K562 (cell line): Measurements from ENCODE around the gene LCLAT1. TPM values are rescaled to one million over a fixed set of nuclear protein-coding genes. Genes with fewer than 3 reads are reported as not detected.

Experiments
- ATAC-seq: fragments of 200-7000 bp; cut with Tn5 transposase; 3 replicates; pipeline ENCODE4 v1.9.1; 2020; ENCODE audit warnings: moderate library complexity
- BruUV-seq: library from RNA; stranded (reverse); fragments of 400-500 nt; replicated peaks from 2 replicates; lab custom pipeline; 2021; lab: Mats Ljungman, UMichigan
- CTCF ChIA-PET: fragments of 300-600 bp; formaldehyde crosslinking; extraction: SDS; loops from one replicate; lab custom pipeline; 2021; ENCODE audit warnings: low intra/inter-chr PET ratio; lab: Yijun Ruan, JAX
- POLR2A ChIA-PET: fragments of 300-600, 350-650 bp; sonication (Branson Sonifier 250); formaldehyde crosslinking; extraction: SDS; loops from one replicate; lab custom pipeline; 2021; ENCODE audit warnings: antibody characterized with exemption, inconsistent platforms; lab: Yijun Ruan, JAX
- DNase-seq, 4 experiments: peaks; one replicate each; pipeline versions ENCODE4 v3.0.0 to v3.0.0-alpha.2; 2011 to 2018; ENCODE audit warnings: low spot score in 3 of 4, mixed read lengths in 3 of 4; ENCODE audit errors: extremely low read depth in 1 of 4
- FAIRE-seq: peaks from 2 replicates; lab custom pipeline; 2011; peaks lifted over from hg19 to GRCh38; lab: Jason Lieb, UNC
- H2AFZ ChIP-seq: 2 replicates; pipeline ENCODE4 v1.6.0; 2011; ENCODE audit warnings: low read depth, low read length, control low read depth, inconsistent platforms
- H3K27ac ChIP-seq: fragments of 200-600 bp; 3 replicates; pipeline ENCODE4 v1.8.0; 2011; ENCODE audit warnings: low read depth, mild to moderate bottlenecking, control low read depth, inconsistent platforms, low read length, moderate library complexity, mixed read lengths; ENCODE audit errors: extremely low read depth
- H3K27me3 ChIP-seq, 2 experiments: fragments of 300-600 bp in 1 of 2; 2 replicates in 1 of 2; 3 replicates in 1 of 2; pipeline versions ENCODE4 v1.6.0 to v1.8.0; 2011; ENCODE audit warnings: inconsistent platforms in 2 of 2, low read length in 2 of 2, mild to moderate bottlenecking in 1 of 2, mixed read lengths in 1 of 2, moderate library complexity in 1 of 2; ENCODE audit not compliant: control insufficient read depth in 2 of 2, insufficient read depth in 2 of 2
- H3K36me3 ChIP-seq: fragments of 300-600 bp; 3 replicates; pipeline ENCODE4 v1.8.0; 2011; ENCODE audit warnings: mild to moderate bottlenecking, low read length, inconsistent platforms; ENCODE audit not compliant: control insufficient read depth, insufficient read depth
- H3K4me1 ChIP-seq, 2 experiments: fragments of 200-600 bp in 1 of 2; replicated peaks in 1 of 2; 2 replicates in 1 of 2; 3 replicates in 1 of 2; pipeline versions ENCODE4 v1.5.1 to v1.8.0; 2011; ENCODE audit warnings: inconsistent platforms in 2 of 2, low read length in 2 of 2, mild to moderate bottlenecking in 1 of 2, mixed read lengths in 1 of 2, moderate library complexity in 1 of 2; ENCODE audit not compliant: control insufficient read depth in 2 of 2, insufficient read depth in 2 of 2
- H3K4me2 ChIP-seq: 2 replicates; pipeline ENCODE4 v1.6.1; 2011; ENCODE audit warnings: low read length, control low read depth, inconsistent platforms, mixed read lengths; ENCODE audit not compliant: insufficient read depth
- H3K4me3 ChIP-seq: fragments of 200-600 bp; sonication (generic), shearing (Covaris generic); 2 replicates; pipeline ENCODE4 v1.5.1; 2016; ENCODE audit warnings: control low read depth, inconsistent platforms
- H3K79me2 ChIP-seq: fragments of 200-600 bp; 3 replicates; pipeline ENCODE4 v1.8.0; 2011; ENCODE audit warnings: low read length, inconsistent platforms; ENCODE audit not compliant: control insufficient read depth, insufficient read depth
- H3K9ac ChIP-seq, 2 experiments: 2 replicates each; pipeline versions ENCODE4 v1.6.0 to v1.6.1; 2011; ENCODE audit warnings: low read depth in 2 of 2, low read length in 2 of 2, control low read depth in 1 of 2, inconsistent platforms in 1 of 2, mild to moderate bottlenecking in 1 of 2, mixed read lengths in 1 of 2; ENCODE audit not compliant: insufficient read depth in 1 of 2
- H3K9me1 ChIP-seq: one replicate; pipeline ENCODE4 v1.6.0; 2011; ENCODE audit warnings: inconsistent platforms, mild to moderate bottlenecking, low read length, moderate library complexity; ENCODE audit not compliant: control insufficient read depth, insufficient read depth
- H3K9me3 ChIP-seq: replicated peaks from 2 replicates; pipeline ENCODE4 v1.5.1; 2011; ENCODE audit warnings: low read depth, low read length, inconsistent platforms; ENCODE audit not compliant: control insufficient read depth, insufficient read depth
- H4K20me1 ChIP-seq: replicated peaks from 2 replicates; pipeline ENCODE4 v1.6.1; 2011; ENCODE audit warnings: low read length, inconsistent platforms, mixed read lengths; ENCODE audit not compliant: control insufficient read depth, insufficient read depth
- BDP1 ChIP-seq: IDR thresholded peaks from 3 replicates; pipeline ENCODE4 v1.6.1; 2011; ENCODE audit not compliant: insufficient read length, insufficient read depth
- CTBP1 ChIP-seq: fragments of 450-650 bp; IDR thresholded peaks from 2 replicates; pipeline ENCODE4 v1.6.1; 2016; ENCODE audit warnings: borderline replicate concordance
- DIDO1 ChIP-seq: fragments of 450-650 bp; IDR thresholded peaks from 2 replicates; pipeline ENCODE4 v1.6.1; 2016; ENCODE audit warnings: low read depth, missing biosample characterization, missing genetic modification characterization
- FOXP4 ChIP-seq: sonication (generic); formaldehyde crosslinking; IDR thresholded peaks from 2 replicates; pipeline ENCODE4 v1.8.0; 2022; ENCODE audit warnings: mild to moderate bottlenecking, missing genetic modification reagents, borderline replicate concordance
- PTBP1 ChIP-seq: fragments of 200-400 bp; formaldehyde crosslinking; IDR thresholded peaks from 2 replicates; pipeline ENCODE4 v1.6.1; 2017; ENCODE audit warnings: low read depth, low read length
- PTTG1 ChIP-seq: fragments of 450-650 bp; IDR thresholded peaks from 2 replicates; pipeline ENCODE4 v1.6.1; 2016; ENCODE audit warnings: low read depth, mild to moderate bottlenecking, missing genetic modification characterization, missing compliant biosample characterization
- RFX7 ChIP-seq: fragments of 250-450 bp; sonication (Bioruptor Pico); IDR thresholded peaks from 2 replicates; pipeline ENCODE4 v1.5.1; 2021; ENCODE audit warnings: mild to moderate bottlenecking
- SNAPC5 ChIP-seq: fragments of 250-450 bp; sonication (Bioruptor Pico); IDR thresholded peaks from 2 replicates; pipeline ENCODE4 v1.8.0; 2021; ENCODE audit warnings: moderate library complexity, mild to moderate bottlenecking, inconsistent platforms
- TSC22D4 ChIP-seq: fragments of 450-650 bp; IDR thresholded peaks from 2 replicates; pipeline ENCODE4 v1.6.1; 2016; ENCODE audit warnings: missing genetic modification characterization, missing biosample characterization, control low read depth
- ZC3H4 ChIP-seq: sonication (generic); formaldehyde crosslinking; IDR thresholded peaks from 2 replicates; pipeline ENCODE4 v1.9.0; 2021; ENCODE audit warnings: missing genetic modification reagents, borderline replicate concordance
- ZNF184 ChIP-seq: sonication (generic); formaldehyde crosslinking; IDR thresholded peaks from 2 replicates; pipeline ENCODE4 v1.5.0; 2020; ENCODE audit warnings: missing genetic modification reagents
- WGBS: fragments of 100-300 bp; shearing (Covaris generic); methylation state at CpG from one replicate; pipeline ENCODE4 v1.1.6; 2016; ENCODE audit warnings: low coverage, mixed read lengths; ENCODE audit not compliant: insufficient coverage; ENCODE audit errors: missing lambda C conversion rate; 5-methylcytosine and 5-hydroxymethylcytosine counted together
- in situ Hi-C: fragments of 300-500 bp; cut with MboI; formaldehyde crosslinking; loops from 4 replicates; pipeline ENCODE4 v1.15.0; 2018; ENCODE audit warnings: inconsistent platforms, mixed read lengths
- intact Hi-C: fragments of 100-400 bp; cut with micrococcal nuclease; formaldehyde crosslinking; loops from 2 replicates; pipeline ENCODE4 v1.14.2; 2022
- polyA plus RNA-seq, 8 experiments: library from polyadenylated mRNA; depleted of rRNA in 4 of 8; stranded (reverse) in 5 of 8; unstranded in 3 of 8; fragments of >200 nt; fragmentation: Nextera tagmentation in 2 of 8; fragmentation: Illumina TruSeq in 1 of 8; extraction: Ambion mirVana in 2 of 8; extraction: Trizol in 1 of 8; gene quantifications; 2 replicates each; pipeline versions ENCODE4 v1.2.1 to v1.2.3, GENCODE V29; 2011 to 2014; ENCODE audit warnings: inconsistent platforms in 1 of 8, missing spikeins in 1 of 8
- total RNA-seq, 7 experiments: library from RNA; depleted of rRNA in 6 of 7; stranded (reverse); fragments of >200 nt in 6 of 7; fragmentation: Illumina TruSeq in 2 of 7; extraction: Trizol in 2 of 7; gene quantifications; 2 replicates each; pipeline versions ENCODE4 v1.2.1 to v1.2.3, GENCODE V29; 2011 to 2021; ENCODE audit warnings: low replicate concordance in 1 of 7

LCLAT1 gene
- total and polyA plus RNA-seq, 9 of the 15 experiments (the other 6 are each of a cell fraction or from before 2014, with no cell fraction given) = 8.9 to 63.3 (median 25.4) TPM

GRCh38 chr2:30684996-30685395 is 237.9 kb downstream of the LCLAT1 start:
- no peak overlapping the region for H3K4me2 ChIP-seq

More at GRCh38 chr2:30684996-30685395, 237.9 kb downstream of the LCLAT1 start:
- ChIA-PET CTCF (no interaction called here), POLR2A (no interaction called here)
- no peaks in the 10 kb centered on the region for H3K79me2 ChIP-seq
- no peak for ATAC-seq
- no TSS peak for BruUV-seq
- 0% methylated on average over 3 of the region's 3 CpGs for WGBS
- no peaks in the 10 kb centered on the region for H3K36me3 ChIP-seq
- no peak for FAIRE-seq
- H3K9me3 ChIP-seq = no peaks in the 10 kb centered on the region
- DNase-seq = no peak
- H4K20me1 ChIP-seq = no peaks in the 10 kb centered on the region
- H3K27me3 ChIP-seq = peaks cover 11 to 69% of the 10 kb centered on the region in 2 experiments; a peak in 4 of 5 replicates
- TF ChIP-seq PTTG1 (tag) = no peak
- no peak for TF ChIP-seq PTBP1
- TF ChIP-seq ZNF184 (CRISPR knock-in tag) = no peak
- TF ChIP-seq BDP1 = no peak
- TF ChIP-seq DIDO1 (tag) = no peak
- TF ChIP-seq FOXP4 (CRISPR knock-in tag) = no peak
- no peak for TF ChIP-seq RFX7
- TF ChIP-seq SNAPC5 (CRISPR knock-in tag) = no peak
- no peak for TF ChIP-seq CTBP1
- TF ChIP-seq ZC3H4 = no peak
- no peak for TF ChIP-seq TSC22D4 (tag)
- no peaks in the 10 kb centered on the region for H3K9me1 ChIP-seq
- intact Hi-C loops = loop anchor here (5.0 kb wide), 1 partner anchor 478 kb away; no protein-coding TSS in a partner anchor
- H3K4me1 ChIP-seq = no peaks in the 10 kb centered on the region
- H3K9ac ChIP-seq = no peak overlapping the region
- no peak overlapping the region for H3K4me3 ChIP-seq
- H3K27ac ChIP-seq = no peak overlapping the region
- no peak overlapping the region for H2AFZ ChIP-seq
- in situ Hi-C loops = no loop called here
